Mucosa of descending colon (tissue), 3 donors: ENCODE results near the gene PCSK5. TPM values are rescaled to one million over a fixed set of nuclear protein-coding genes. Genes with fewer than 3 reads are reported as not detected.

Experiments used
- ATAC-seq: fragments of 200-7000 bp; cut with Tn5 transposase; one replicate; pipeline ENCODE4 v1.9.1; 2020; ENCODE audit warnings: mild to moderate bottlenecking, moderate library complexity
- DNase-seq, 3 donors: peaks; one replicate each; pipeline ENCODE4 v3.0.0-alpha.2; 2020
- H3K36me3 ChIP-seq: fragments of 200-600 bp; one replicate; pipeline ENCODE4 v1.8.0; 2021; ENCODE audit warnings: low read depth, mild to moderate bottlenecking
- H3K4me1 ChIP-seq: fragments of 200-600 bp; one replicate; pipeline ENCODE4 v1.8.0; 2021; ENCODE audit warnings: low read depth, mild to moderate bottlenecking
- H3K4me3 ChIP-seq: fragments of 200-600 bp; one replicate; pipeline ENCODE4 v1.8.0; 2021; ENCODE audit warnings: mild to moderate bottlenecking
- H3K9me3 ChIP-seq: fragments of 200-600 bp; one replicate; pipeline ENCODE4 v1.8.0; 2021; ENCODE audit warnings: mild to moderate bottlenecking
- CTCF ChIP-seq: fragments of 200-600 bp; IDR thresholded peaks from one replicate; pipeline ENCODE4 v1.8.0; 2022; ENCODE audit warnings: antibody characterized with exemption, mild to moderate bottlenecking
- intact Hi-C, 2 donors: fragments of 100-400 bp; cut with DNase I in 1 of 2; cut with micrococcal nuclease in 1 of 2; formaldehyde crosslinking; loops; one replicate each; pipeline versions ENCODE4 v1.11.0 to v1.11.1; 2022; cut with DNase I, micrococcal nuclease
- total RNA-seq, 3 donors: library from RNA; stranded (reverse); fragmentation: NEBNext Ultra II Directional in 2 of 3; extraction: Animal tissue kit (Norgen Biotek cat#: 25700) in 2 of 3; gene quantifications; one replicate each; pipeline versions ENCODE4 v1.2.1 to v1.2.4, GENCODE V29; 2021 to 2023
- donor health status: DM: no; HTN: no; CAD: no; lungs with moderate emphysema.
- donor health status: DM: no; HTN: no; CAD: no.
- donor health status: DM: no; HTN: yes; CAD: no.

Gene PCSK5
- total RNA-seq, 3 donors from 2014 or later: 44.3 to 82.0 (median 53.3) TPM

GRCh38 chr9:76180541-76180940 lies 290.1 kb downstream of the PCSK5 start:
- Histone ChIP-seq H3K4me3 (no peak overlapping the region), H3K4me1 (no peaks in the 10 kb centered on the region), H3K9me3 (no peaks in the 10 kb centered on the region), H3K36me3 (no peaks in the 10 kb centered on the region)
- DNase-seq (no peak), ATAC-seq (peak; percentile 71)
- TF ChIP-seq CTCF: no peak
- intact Hi-C loops: no loop called here

- Histone ChIP-seq H3K4me3 (no peak overlapping the region), H3K36me3 (no peaks in the 10 kb centered on the region), H3K9me3 (no peaks in the 10 kb centered on the region), H3K4me1 (no peaks in the 10 kb centered on the region)
- TF ChIP-seq CTCF: no peak
- ATAC-seq: peak; percentile 94
- no peak for DNase-seq
- intact Hi-C loops: no loop called here
Measured at GRCh38 chr9:76181020-76181641, 290.7 kb downstream of the PCSK5 start.

DNA sequence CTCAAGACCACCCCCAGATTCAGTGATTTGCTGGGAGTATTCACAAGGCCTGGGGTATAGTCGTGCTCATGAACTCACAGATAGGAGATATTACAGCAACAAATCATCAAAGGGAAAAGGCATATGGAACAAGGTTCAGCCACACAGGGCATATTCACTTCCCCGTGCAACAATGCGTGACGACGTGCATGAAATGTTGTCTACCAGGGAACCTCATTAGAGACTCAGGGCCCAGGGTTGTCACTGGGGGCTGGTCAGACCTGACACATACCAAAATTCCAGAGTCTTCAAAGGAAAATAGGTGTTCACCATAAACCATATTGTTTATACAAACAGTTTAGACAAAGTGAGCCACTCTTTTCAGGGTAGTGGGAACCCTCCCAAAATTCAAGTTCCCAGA lies 291.3 kb downstream of the PCSK5 start:
- DNase-seq (no peak), ATAC-seq (no peak)
- Histone ChIP-seq H3K4me3 (no peak overlapping the region), H3K9me3 (no peaks in the 10 kb centered on the region), H3K4me1 (no peaks in the 10 kb centered on the region), H3K36me3 (no peaks in the 10 kb centered on the region)
- intact Hi-C loops: no loop called here
- no peak for TF ChIP-seq CTCF

- no peak for ATAC-seq
- no peak for DNase-seq
- Histone ChIP-seq H3K9me3 (no peaks in the 10 kb centered on the region), H3K4me1 (no peaks in the 10 kb centered on the region), H3K36me3 (no peaks in the 10 kb centered on the region), H3K4me3 (no peak overlapping the region)
- intact Hi-C loops: no loop called here
- no peak for TF ChIP-seq CTCF
Measured at GRCh38 chr9:76185432-76185831, 295.0 kb downstream of the PCSK5 start.

GRCh38 chr9:76188286-76188685 lies 297.8 kb downstream of the PCSK5 start:
- Histone ChIP-seq H3K4me1 (no peaks in the 10 kb centered on the region), H3K36me3 (no peaks in the 10 kb centered on the region), H3K9me3 (no peaks in the 10 kb centered on the region), H3K4me3 (no peak overlapping the region)
- intact Hi-C loops: no loop called here
- DNase-seq: no peak
- TF ChIP-seq CTCF: no peak
- no peak for ATAC-seq

- Histone ChIP-seq H3K9me3 (no peaks in the 10 kb centered on the region), H3K4me3 (no peak overlapping the region), H3K36me3 (no peaks in the 10 kb centered on the region), H3K4me1 (no peaks in the 10 kb centered on the region)
- no peak for ATAC-seq
- intact Hi-C loops: no loop called here
- no peak for TF ChIP-seq CTCF
- DNase-seq: no peak
Measured at GRCh38 chr9:76188905-76189304, 298.4 kb downstream of the PCSK5 start.
